Measurements from ENCODE around the gene SPTSSB.

Gene SPTSSB

DNA sequence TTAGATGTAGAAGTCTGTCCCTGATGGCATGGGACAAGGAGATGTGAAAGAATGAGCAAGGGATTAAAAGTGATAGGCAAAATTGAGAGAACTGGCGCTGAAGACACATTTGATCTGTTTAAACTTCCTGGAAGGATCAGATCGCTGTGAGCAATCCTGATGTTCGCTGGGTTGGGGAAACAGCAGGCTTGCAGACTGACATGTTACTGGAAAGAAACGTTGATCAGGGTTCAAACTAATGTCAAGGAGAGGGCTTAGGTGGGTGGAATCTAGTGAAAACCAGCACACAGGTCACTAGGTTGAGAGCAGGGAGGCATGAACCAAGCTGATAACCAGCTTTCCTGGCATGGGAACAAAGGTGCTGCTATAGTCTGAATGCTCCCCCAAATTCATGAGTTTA, 34.5 kb upstream of the SPTSSB start:
- CTCF ChIA-PET: no interaction called here
- POLR2A ChIA-PET (ENCODE audit: low non-redundant PET): no interaction called here

DNA sequence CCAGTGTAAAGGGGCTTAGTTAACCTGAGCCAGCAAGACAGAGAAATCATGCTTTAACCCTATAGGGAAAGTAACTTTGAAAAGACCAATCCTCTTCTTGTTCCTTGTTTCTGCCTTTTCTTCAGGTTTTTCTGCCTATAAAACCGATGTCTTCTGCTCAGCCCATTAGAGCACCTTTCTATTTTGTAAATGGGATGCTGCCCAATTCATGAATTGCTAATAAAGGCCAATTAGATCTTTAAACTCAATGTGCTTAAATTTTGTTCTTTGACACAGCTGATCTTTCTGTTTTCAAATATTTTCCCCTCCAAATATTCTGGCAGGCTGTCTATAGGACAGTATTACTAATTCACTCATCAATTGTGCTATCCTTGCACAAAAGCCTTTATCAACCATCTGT, 33.8 kb upstream of the SPTSSB start:
- ChIA-PET CTCF (interaction anchor here (0.6 kb wide), 1 partner anchor 112 kb away, joined by 3 read pairs; no protein-coding TSS in a partner anchor), POLR2A (ENCODE audit: low non-redundant PET) (no interaction called here)
- H3K27ac ChIP-seq: no peak overlapping the region
- DNase-seq (ENCODE audit: low spot score): no peak
- TF ChIP-seq, protein P1, sequence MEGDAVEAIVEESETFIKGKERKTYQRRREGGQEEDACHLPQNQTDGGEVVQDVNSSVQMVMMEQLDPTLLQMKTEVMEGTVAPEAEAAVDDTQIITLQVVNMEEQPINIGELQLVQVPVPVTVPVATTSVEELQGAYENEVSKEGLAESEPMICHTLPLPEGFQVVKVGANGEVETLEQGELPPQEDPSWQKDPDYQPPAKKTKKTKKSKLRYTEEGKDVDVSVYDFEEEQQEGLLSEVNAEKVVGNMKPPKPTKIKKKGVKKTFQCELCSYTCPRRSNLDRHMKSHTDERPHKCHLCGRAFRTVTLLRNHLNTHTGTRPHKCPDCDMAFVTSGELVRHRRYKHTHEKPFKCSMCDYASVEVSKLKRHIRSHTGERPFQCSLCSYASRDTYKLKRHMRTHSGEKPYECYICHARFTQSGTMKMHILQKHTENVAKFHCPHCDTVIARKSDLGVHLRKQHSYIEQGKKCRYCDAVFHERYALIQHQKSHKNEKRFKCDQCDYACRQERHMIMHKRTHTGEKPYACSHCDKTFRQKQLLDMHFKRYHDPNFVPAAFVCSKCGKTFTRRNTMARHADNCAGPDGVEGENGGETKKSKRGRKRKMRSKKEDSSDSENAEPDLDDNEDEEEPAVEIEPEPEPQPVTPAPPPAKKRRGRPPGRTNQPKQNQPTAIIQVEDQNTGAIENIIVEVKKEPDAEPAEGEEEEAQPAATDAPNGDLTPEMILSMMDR (conservative IDR thresholded peaks at IDR 0.05; ENCODE audit: low read depth): no peak

More for the DNA sequence above, 34.5 kb upstream of the SPTSSB start:
- DNase-seq (ENCODE audit: low spot score): no peak
- no peak overlapping the region for H3K27ac ChIP-seq
- TF ChIP-seq, protein P1 (conservative IDR thresholded peaks at IDR 0.05; ENCODE audit: low read depth): no peak

DNA sequence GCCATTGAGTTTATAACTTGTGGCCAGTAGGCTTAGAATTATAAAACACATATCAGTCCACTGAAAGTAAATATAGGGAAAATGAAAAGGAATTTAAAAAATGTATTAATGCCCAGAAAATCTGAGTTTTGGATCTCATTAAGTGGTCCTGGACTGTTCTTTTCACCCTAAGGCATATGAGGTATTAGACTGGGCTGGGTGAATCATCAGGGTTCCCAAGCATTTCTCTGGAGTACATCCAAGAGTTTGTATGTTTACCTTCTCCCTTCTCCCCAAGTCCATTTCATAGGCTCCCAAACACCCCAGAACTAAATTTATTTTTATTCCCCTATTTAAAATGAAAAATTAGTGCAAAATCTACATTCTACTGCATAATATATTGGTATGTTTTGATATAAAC, 31.9 kb upstream of the SPTSSB start:
- POLR2A ChIA-PET (ENCODE audit: low non-redundant PET): no interaction called here
- CTCF ChIA-PET: interaction anchor here (0.6 kb wide), 2 partner anchors 119 to 752 kb away, joined by 3 read pairs; no protein-coding TSS in a partner anchor
- no peak overlapping the region for H3K27ac ChIP-seq
- peak; percentile 52 for DNase-seq (ENCODE audit: low spot score)
- TF ChIP-seq, protein P1 (conservative IDR thresholded peaks at IDR 0.05; ENCODE audit: low read depth): no peak

DNA sequence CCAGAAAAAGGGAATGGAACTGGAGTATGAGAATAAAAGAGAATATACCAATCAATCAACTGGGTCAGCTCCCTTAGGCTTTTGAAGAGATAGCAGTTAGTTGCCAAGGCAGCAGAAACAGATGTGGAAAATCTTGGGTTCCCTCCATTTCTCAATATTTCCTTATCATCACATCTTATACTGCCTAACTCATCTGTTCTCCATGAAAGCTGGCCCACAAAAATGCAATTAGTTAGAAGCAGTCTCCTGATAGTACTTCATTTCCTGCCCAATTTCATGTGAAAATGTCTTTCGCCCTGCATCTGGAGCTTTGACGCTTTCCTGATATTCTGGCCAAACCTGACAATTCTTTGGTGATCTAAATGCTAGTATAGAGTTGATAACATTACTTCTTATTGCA, 30.1 kb upstream of the SPTSSB start:
- CTCF ChIA-PET: no interaction called here
- no peak for DNase-seq (ENCODE audit: low spot score)
- POLR2A ChIA-PET (ENCODE audit: low non-redundant PET): no interaction called here
- TF ChIP-seq, protein P1 (conservative IDR thresholded peaks at IDR 0.05; ENCODE audit: low read depth): no peak
- H3K27ac ChIP-seq: no peak overlapping the region

DNA sequence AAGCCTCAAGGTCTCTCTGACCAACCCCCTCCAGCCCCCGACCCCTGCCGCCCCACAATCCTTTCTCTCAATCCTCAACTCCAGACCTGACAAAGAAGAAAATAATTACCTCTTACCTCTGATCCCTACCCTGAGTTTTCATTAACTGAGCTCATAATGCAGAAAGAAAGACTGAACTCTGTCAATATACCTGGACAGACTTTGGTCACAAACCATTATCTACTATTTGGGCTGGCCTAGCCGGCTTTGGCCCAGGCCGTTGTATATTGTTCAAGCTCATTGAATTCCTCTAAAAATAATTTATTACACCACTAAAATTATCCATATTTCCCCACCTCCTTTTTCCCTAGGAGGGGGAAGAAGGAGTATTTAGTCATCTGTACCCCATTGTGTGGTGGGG, 29.3 kb upstream of the SPTSSB start:
- no peak overlapping the region for H3K27ac ChIP-seq
- CTCF ChIA-PET: no interaction called here
- TF ChIP-seq, protein P1 (conservative IDR thresholded peaks at IDR 0.05; ENCODE audit: low read depth): no peak
- no peak for DNase-seq (ENCODE audit: low spot score)
- POLR2A ChIA-PET (ENCODE audit: low non-redundant PET): no interaction called here

DNA sequence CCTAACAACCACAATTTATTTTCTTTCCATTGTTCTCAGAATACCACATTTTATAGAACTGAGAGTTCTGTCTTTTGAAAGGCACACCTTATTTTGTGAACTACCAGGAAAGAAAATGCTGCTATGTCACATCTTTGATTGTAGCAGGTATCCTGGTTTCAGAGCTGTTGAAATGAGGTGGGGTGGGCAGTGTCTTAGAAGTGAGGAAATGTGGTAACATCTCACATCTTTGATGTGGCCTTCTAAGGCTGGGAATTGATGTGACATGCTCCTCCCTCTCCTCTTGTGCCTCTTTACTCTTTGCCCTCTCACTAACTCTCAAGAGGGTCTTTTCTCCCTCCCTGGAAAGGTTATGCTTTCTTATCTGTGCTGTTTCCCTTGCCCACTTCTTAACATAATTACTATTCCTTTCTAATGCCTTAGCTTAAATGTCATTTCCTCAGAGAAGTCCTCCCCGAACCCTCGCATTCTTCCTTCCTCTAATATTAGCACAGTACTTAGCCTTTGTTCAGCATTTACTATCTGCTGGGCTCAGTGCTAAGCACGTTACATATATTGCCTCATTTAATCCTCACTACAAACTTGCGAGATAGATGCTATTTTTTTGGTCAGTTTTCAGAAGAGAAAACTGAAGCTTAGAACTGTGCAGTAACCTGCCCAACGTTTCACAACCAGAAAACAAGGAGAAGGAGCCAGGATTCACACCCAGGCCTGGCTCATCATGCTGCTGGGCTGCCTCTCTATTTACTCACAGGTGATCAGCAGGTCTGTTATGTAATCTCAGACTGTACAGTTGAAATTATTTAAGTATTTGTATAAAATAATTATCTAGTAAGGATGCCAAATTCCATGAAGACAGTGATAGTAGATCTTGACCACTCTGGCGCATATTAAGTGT, 24.0 kb upstream of the SPTSSB start:
- H3K27ac ChIP-seq: no peak overlapping the region
- POLR2A ChIA-PET (ENCODE audit: low non-redundant PET): interaction anchor here (0.6 kb wide), 1 partner anchor 89 kb away, joined by 3 read pairs; no protein-coding TSS in a partner anchor
- TF ChIP-seq, protein P1 (conservative IDR thresholded peaks at IDR 0.05; ENCODE audit: low read depth): no peak
- no peak for DNase-seq (ENCODE audit: low spot score)
- CTCF ChIA-PET: no interaction called here

All from RWPE1 (cell line).